Measurements from ENCODE around the gene H2AZ2.

DNA sequence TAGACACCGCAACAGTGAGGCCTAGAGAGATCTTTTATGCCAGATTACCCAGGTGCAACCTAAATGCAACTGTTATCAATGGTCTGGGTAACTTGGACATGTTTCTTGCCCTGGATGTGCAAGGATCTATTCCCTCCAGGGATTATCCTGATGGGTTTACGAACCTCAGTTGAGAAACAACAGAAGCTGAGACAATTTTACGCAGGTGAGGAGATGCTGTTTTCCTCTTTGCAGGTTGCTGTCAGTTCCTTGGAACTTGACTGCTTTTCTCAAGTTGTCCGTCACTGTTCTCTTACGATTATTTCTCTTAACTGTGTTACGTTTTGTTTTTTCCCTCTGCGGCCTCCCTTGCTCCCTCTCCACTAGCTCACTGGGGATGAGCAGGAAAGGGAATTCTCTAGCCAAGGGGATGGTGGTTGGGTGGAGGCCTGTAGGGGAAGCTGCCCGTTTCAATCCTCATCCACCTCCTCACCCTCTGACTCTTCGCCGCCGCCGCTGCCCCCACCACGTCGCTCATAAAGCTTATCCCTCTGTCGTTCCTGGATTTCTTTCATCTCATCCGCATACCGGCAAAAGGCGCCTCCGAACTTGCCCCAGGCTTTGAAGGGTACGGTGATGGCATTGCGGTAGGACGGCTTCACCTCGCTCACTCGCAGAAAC lies 36.2 kb upstream of the H2AZ2 start:
- TF ChIP-seq CTCF (IDR thresholded peaks at IDR 0.05), result no peak
- no peak for TF ChIP-seq POLR2A (IDR thresholded peaks at IDR 0.05)

Measured in suprapubic skin (tissue), 3 donors.